ENCODE measurements around the gene PNPLA5. TPM values are rescaled to one million over a fixed set of nuclear protein-coding genes. Genes with fewer than 3 reads are reported as not detected.
"Not testable (repeated sequence)": the region's sequence is repeated elsewhere in the genome, so short reads cannot be mapped to it uniquely, and the experiment has no call there.

The PNPLA5 gene
- total and polyA plus RNA-seq, 9 of the 15 experiments (the other 6 are each of a cell fraction or from before 2014, with no cell fraction given): not detected

- H3K9me1 ChIP-seq (ENCODE audit: control insufficient read depth, insufficient read depth, low read length): no peaks in the 10 kb centered on the region
- H4K20me1 ChIP-seq (replicated peaks; ENCODE audit: control insufficient read depth, insufficient read depth, low read length): no peaks in the 10 kb centered on the region
- intact Hi-C loops (cut with micrococcal nuclease): no loop called here
- H3K4me3 ChIP-seq: no peak overlapping the region
- H3K4me1 ChIP-seq (replicated peaks in 1 of 2; ENCODE audit: control insufficient read depth in 2 of 2, insufficient read depth in 2 of 2, low read length in 2 of 2): no peaks in the 10 kb centered on the region
- H3K9ac ChIP-seq (ENCODE audit: insufficient read depth in 1 of 2, low read depth in 2 of 2, low read length in 2 of 2): no peak overlapping the region
- WGBS (ENCODE audit: insufficient coverage, low coverage, missing lambda C conversion rate): 1% methylated on average over 5 of the region's 5 CpGs
- H3K79me2 ChIP-seq (ENCODE audit: control insufficient read depth, insufficient read depth, low read length): no peaks in the 10 kb centered on the region
- TF ChIP-seq ZNF311 (CRISPR knock-in tag; IDR thresholded peaks at IDR 0.05) (no peak), RBM25 (IDR thresholded peaks at IDR 0.05; ENCODE audit: low read depth, low read length, severe bottlenecking) (peak; percentile 34), GATAD2A (IDR thresholded peaks at IDR 0.05) (no peak)
- no peak for ATAC-seq
- no peaks in the 10 kb centered on the region for H3K27me3 ChIP-seq (ENCODE audit: control insufficient read depth in 2 of 2, insufficient read depth in 2 of 2, low read length in 2 of 2)
- H2AFZ ChIP-seq (ENCODE audit: low read depth, low read length): no peak overlapping the region
- no peak for FAIRE-seq
- H3K36me3 ChIP-seq (ENCODE audit: control insufficient read depth, insufficient read depth, low read length): no peaks in the 10 kb centered on the region
- ChIA-PET POLR2A (no interaction called here), CTCF (ENCODE audit: low intra/inter-chr PET ratio) (no interaction called here)
- BruUV-seq (replicated peaks): no TSS peak
- no peaks in the 10 kb centered on the region for H3K9me3 ChIP-seq (replicated peaks; ENCODE audit: control insufficient read depth, insufficient read depth, low read depth, low read length)
- H3K27ac ChIP-seq (ENCODE audit: extremely low read depth, low read depth, low read length): no peak overlapping the region
- in situ Hi-C loops (cut with MboI): no loop called here
- no peak overlapping the region for H3K4me2 ChIP-seq (ENCODE audit: insufficient read depth, low read length)
- DNase-seq (ENCODE audit: extremely low read depth in 1 of 4, low spot score in 3 of 4): no peak
Measured at GRCh38 chr22:43869799-43870198, 22.0 kb downstream of the PNPLA5 start.

GRCh38 chr22:43869001-43869400, 22.8 kb downstream of the PNPLA5 start:
- POLR2A ChIA-PET; ATAC-seq; H3K9ac ChIP-seq (ENCODE audit: insufficient read depth in 1 of 2, low read depth in 2 of 2, low read length in 2 of 2); H3K4me1 ChIP-seq (replicated peaks in 1 of 2; ENCODE audit: control insufficient read depth in 2 of 2, insufficient read depth in 2 of 2, low read length in 2 of 2); DNase-seq (ENCODE audit: extremely low read depth in 1 of 4, low spot score in 3 of 4); CTCF ChIA-PET (ENCODE audit: low intra/inter-chr PET ratio); H3K4me2 ChIP-seq (ENCODE audit: insufficient read depth, low read length); H3K79me2 ChIP-seq (ENCODE audit: control insufficient read depth, insufficient read depth, low read length); H3K9me1 ChIP-seq (ENCODE audit: control insufficient read depth, insufficient read depth, low read length); H3K36me3 ChIP-seq (ENCODE audit: control insufficient read depth, insufficient read depth, low read length); H2AFZ ChIP-seq (ENCODE audit: low read depth, low read length); in situ Hi-C loops (cut with MboI); BruUV-seq (replicated peaks); H4K20me1 ChIP-seq (replicated peaks; ENCODE audit: control insufficient read depth, insufficient read depth, low read length); H3K4me3 ChIP-seq; intact Hi-C loops (cut with micrococcal nuclease); H3K9me3 ChIP-seq (replicated peaks; ENCODE audit: control insufficient read depth, insufficient read depth, low read depth, low read length); FAIRE-seq; H3K27ac ChIP-seq (ENCODE audit: extremely low read depth, low read depth, low read length); H3K27me3 ChIP-seq (ENCODE audit: control insufficient read depth in 2 of 2, insufficient read depth in 2 of 2, low read length in 2 of 2): not testable (repeated sequence)
- WGBS (ENCODE audit: insufficient coverage, low coverage, missing lambda C conversion rate): 0% methylated on average over 4 of the region's 4 CpGs
